Measurements from ENCODE around the gene ATP2C2.
"Not testable (repeated sequence)": the region's sequence is repeated elsewhere in the genome, so short reads cannot be mapped to it uniquely, and the experiment has no call there.

Gene ATP2C2

GRCh38 chr16:84341528-84342295 is 26.6 kb upstream of the ATP2C2 start:
- no peak for DNase-seq (ENCODE audit: low read depth)

GRCh38 chr16:84343800-84344199 is 24.5 kb upstream of the ATP2C2 start:
- not testable (repeated sequence) for DNase-seq (ENCODE audit: low read depth)

DNA sequence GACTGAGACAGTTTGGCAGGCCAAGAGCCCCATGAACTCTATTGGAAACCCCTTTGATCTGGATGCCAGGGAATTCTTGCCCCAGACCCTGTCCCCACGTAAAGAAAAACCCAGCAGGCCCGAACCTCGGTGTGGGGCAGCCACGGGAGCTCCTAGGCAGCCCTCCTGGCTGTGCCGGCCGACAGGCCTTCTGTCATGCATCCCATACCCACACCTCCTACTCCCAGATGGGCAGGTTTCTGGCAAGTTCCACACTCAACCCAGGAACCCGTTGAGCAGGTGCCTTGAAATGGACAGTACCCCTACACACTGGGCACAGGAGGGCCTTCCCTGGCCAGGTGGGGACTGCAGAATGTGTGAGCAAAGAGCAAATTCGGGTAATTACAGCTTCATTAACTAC is 23.6 kb upstream of the ATP2C2 start:
- DNase-seq (ENCODE audit: low read depth) = no peak

DNA sequence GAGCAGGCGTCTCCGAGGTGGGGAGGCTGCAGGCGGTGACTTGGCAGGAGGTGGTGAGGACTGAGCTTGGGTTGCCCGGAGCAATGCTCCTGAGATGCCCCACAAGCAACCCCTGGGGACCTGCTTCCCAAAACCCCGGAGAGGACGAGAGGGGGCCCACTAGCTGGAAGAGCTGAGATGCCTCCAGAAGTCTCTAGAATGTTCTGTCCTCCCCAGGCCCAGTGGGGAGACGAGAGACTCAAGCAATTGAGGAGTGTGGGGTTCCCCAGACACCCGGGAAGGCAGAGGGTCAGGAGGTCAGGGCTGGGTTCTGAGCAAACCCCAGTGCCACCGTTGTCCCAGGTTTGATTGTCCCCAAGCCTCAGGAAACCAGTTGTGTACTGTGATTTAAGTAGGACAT is 21.2 kb upstream of the ATP2C2 start:
- DNase-seq (ENCODE audit: low read depth) = no peak

DNA sequence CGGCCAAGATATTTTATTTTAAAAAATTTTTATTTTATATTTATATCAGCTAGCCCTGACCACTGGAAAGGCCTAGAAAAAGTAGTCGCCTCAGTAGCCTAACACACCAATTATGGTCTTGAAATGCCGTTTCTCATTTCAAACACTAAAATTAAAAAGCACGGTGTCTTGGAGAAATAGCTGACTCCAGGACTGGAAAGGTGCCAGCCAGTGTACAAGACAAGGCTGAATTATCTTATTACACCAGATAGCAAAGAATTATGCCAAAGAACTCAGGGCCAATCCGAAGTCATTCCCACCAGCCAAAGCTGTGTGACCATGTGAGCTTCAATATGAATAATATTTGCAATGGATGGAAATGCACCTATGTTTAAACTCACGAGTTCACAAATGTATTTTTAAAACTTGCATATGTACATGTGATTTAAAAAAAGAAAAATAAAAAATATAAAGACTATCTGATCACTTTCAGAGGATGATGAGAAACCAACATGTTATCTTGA is 19.9 kb upstream of the ATP2C2 start:
- DNase-seq (ENCODE audit: low read depth) = no peak

DNA sequence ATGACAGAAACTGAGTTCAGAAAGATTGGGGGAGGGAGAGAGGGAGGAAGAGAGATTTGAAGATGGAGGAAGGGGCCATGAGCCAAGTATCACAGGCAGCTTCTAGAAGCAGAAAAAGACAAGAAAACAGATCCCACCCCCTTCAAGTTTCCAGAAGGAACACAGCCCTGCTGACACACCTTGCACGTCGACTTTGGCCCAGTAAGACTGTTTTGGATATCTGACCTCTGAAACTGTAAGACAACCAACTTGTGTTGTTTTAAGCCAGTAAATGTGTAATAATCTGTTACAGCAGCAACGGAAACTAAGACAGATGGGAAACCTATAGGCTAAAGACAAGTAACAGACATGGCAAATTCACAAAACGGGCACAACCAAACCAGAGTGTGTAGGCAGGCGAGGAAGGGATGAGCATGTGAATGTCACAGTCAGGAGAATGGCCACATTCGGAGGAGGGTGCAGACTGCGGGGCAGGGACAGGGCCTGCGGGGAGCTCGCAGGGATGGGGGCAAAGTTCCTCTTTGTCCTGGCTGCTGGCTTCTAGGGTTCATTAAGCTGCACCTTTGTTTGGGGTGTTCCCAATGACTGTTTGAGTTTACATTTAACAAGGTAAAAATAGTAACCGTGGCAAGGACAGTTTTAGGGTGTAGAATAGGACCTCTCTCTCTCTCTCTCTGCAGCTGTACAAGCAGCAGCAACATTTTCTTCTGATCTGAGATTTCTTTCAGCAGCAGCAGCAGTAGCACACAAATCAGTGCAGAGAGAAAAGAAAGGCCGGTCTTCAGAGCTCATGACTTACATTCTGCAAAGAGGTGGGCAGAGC is 18.3 kb upstream of the ATP2C2 start:
- no peak for DNase-seq (ENCODE audit: low read depth)

DNA sequence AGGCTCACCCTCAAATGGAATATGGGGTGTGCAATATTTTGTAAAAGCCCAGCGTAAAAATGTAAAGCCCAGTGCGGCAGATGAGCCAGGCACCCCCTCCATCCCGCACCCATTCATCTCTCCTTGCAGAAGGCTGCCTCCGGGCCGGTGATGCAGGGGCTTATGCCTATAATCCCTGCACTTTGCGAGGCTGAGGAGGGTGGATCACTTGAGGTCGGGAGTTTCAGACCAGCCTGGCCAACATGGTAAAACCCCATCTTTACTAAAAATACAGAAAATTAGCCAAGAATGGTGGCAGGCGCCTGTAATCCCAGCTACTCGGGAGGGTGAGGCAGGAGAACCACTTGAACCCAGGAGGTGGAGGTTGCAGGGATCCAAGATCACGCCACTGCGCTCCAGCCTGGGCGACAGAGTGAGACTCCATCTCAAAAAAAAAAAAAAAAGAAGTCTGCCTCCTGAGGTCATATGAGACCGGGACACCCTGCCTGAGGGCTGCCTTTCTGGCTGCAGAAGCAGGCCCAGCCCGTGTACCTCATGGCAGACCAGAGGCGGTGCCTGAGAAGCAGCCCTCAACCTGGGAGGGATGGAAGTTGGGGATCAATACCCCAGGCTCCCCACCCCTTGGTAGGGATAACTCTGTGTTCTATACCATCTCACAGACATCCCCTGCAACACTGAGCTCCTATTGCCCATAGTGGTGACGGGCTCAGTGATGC is 17.5 kb upstream of the ATP2C2 start:
- DNase-seq (ENCODE audit: low read depth) = no peak

DNA sequence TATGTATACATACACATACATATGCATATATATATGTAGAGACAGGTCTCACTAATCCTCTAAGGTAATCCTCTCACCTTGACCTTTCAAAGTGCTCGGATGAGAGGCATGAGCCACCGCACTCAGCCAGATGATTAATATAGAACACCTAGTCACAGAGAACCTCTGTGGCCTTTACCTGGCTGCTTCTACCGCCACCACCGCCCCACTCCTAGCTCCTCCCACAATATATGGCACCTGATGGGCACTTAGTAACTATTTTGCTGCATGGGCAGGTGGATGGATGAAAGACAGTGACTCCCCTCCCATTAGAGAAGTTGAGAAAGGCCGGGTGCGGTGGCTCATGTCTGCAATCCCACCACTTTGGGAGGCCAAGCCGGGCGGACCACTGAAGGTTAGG is 16.7 kb upstream of the ATP2C2 start:
- DNase-seq (ENCODE audit: low read depth) = no peak

DNA sequence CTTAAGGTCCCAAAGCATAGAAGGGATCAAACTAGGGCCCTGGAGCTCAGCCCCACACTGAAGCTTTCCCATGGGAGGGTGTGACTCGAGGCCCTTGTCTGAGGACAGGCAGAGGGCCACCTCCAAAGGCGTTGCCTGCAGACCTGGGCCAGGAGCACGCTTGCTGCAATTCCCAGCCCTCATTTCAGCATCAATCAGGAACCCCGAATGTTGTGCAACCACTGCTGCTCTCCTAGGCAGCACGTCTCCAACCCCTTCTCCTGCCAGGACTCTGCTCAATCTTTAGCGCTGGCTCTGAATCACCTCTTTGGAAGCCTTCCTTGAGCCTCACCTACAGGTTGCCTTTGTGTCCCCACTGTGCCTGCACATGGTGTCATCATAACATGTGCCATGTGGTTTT is 14.0 kb upstream of the ATP2C2 start:
- no peak for DNase-seq (ENCODE audit: low read depth)

DNA sequence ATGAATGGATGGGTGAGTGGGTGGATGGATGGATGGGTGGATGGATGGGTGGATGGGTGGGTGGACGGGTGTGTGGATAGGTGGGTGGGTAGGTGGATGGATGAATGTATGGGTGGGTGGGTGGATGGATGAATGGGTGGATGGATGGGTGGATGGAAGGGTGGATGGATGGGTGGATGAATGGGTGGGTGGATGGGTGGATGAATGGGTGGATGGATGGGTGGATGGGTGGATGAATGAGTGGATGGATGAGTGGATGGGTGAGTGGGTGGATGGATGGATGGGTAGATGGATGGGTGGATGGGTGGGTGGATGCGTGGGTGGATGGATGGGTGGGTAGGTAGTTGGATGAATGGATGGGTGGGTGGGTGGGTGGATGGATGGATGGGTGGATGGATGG is 13.2 kb upstream of the ATP2C2 start:
- DNase-seq (ENCODE audit: low read depth) = no peak

- no peak for DNase-seq (ENCODE audit: low read depth)
Measured at GRCh38 chr16:84356176-84356575, 12.2 kb upstream of the ATP2C2 start.

DNA sequence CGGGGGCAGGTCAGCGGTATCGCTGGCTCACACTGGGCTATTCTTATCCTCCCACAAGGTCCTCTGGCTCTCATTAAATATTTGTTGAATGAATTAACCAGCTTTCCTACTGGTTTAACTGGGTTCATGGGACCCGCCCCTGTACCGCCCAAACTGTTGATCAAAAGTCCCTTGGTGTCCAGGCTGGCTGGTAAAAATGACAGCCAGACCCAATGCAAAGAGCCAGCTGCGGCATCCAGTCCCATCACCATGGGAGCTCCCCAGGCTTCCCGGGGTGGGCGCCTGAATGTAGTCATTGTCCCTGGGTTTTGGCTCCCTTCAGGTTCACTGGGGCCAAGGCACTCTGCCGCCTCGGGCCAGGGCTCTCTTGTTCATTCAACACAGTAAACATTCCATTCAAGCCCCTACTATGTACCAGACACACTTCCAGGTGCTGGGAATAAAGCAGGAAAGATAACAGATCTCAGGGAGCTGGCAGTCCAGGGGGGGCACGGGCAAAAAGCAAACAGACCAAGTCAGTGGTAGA is 11.7 kb upstream of the ATP2C2 start:
- no peak for DNase-seq (ENCODE audit: low read depth)

DNA sequence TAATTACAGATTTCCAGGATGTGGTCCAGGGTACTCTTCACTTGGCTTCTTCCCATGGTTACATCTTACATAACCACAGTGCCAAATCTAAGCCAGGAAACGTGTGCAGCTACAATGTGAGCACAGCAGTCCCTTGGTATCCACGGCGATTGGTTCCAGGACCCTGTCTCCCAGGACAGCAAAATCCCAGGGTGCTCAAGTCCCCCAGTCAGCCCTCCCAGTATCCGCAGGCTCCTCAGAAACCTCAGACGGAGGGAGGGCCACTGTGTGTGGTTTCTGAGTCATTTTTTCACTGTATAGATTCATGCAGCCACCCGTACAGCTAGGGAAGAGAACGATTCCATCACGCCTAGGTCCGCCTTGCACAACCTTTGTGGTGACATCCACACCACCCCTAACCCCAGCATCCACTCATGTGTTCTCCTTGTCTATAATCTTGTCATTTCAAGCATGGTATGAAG is 11.1 kb upstream of the ATP2C2 start:
- DNase-seq (ENCODE audit: low read depth) = peak; percentile 85

- DNase-seq (ENCODE audit: low read depth) = no peak
Measured at GRCh38 chr16:84358601-84359295, 9.6 kb upstream of the ATP2C2 start.

DNA sequence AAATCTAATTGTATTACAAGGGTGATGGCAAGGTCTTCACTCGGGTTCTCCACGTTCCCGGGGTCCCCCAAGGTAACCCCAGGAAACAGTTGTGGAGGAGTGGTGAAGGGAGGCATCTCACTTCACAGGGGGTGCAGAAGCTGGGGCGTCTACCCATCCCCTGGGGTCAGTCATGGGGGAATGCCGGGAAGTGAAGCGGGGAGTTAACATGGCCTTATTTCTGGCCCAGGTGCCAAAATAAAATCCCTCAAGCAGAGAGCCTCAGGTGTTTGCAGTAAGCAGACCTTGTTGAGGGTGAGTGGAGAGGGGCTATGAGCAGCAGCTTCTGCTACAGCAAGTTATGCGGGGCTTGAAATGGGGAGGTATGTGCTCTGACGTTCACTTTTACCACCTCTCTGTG is 9.0 kb upstream of the ATP2C2 start:
- DNase-seq (ENCODE audit: low read depth) = no peak

DNA sequence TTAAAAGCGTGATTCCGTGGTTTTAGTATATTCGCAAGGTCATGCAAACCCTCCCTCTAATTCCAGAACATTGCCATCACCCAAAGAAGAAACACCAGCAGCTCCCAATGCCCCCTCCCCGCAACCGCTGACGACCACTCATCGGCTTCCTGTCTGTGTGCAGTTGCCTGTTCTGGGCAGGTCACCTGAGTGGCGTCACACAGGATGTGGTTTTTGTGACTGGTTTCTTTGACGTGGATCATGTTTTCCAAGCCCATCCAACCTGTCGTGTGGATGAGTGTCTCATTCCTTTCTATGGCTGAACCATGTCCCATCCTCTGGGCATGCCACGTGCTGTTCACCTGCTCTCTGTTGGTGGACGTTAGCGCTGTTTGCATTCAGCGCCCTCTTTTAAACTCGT is 8.2 kb upstream of the ATP2C2 start:
- DNase-seq (ENCODE audit: low read depth) = peak; percentile 43

GRCh38 chr16:84360748-84361147 is 7.6 kb upstream of the ATP2C2 start:
- no peak for DNase-seq (ENCODE audit: low read depth)

DNA sequence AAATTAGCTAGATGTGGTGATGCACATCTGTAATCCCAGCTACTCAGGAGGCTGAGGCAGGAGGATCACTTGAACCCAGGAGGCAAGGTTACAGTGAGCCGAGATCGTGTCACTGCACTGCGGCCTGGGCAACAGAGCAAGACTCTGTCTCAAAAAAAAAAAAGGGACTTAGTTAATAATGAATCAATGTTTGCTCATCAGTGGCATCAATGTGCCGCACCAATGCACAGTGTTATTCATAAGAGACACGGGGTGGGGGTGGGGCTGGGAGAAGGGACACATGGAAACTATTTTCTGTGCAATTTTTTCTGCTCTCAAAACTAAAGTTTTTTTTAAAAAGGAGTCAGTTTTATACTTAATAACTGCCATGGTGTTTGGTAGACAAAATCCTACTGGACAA is 6.8 kb upstream of the ATP2C2 start:
- no peak for DNase-seq (ENCODE audit: low read depth)

DNA sequence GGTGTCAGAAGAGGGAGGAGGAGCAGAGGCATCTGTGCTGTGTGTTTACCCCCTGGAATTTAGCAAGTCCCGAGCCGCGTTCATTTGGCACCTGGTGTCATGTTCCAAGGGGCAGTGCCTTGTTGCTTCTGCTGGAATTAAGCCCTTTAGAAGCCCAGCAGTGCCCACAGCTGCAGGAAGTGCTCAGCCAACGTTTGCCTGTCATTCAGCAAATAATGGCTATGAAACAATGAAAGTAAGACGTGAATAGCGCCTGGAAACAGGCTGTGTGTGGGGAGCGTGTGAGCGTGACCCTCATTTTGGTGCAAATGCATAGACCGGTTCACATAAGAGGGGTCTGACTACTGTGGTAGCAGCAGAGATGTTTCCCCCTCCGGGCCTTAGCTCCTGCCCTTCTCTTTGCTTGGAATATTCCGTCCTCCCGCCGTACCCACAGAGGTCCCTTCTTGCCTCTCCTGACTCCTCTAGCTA is 5.8 kb upstream of the ATP2C2 start:
- DNase-seq (ENCODE audit: low read depth) = no peak

- no peak for DNase-seq (ENCODE audit: low read depth)
Measured at GRCh38 chr16:84366208-84366607, 2.1 kb upstream of the ATP2C2 start.

- no peak for DNase-seq (ENCODE audit: low read depth)
Measured at GRCh38 chr16:84367297-84367680, 1.0 kb upstream of the ATP2C2 start.
